ENCODE results near the gene PRRX2.
"Not testable (repeated sequence)": the region's sequence is repeated elsewhere in the genome, so short reads cannot be mapped to it uniquely, and the experiment has no call there.

PRRX2 gene

GRCh38 chr9:129636343-129636742 is 29.1 kb upstream of the PRRX2 start:
- DNase-seq: not testable (repeated sequence)

- no peak for DNase-seq
Observed at GRCh38 chr9:129637102-129637501, 28.3 kb upstream of the PRRX2 start.

GRCh38 chr9:129637673-129638439 is 27.6 kb upstream of the PRRX2 start:
- DNase-seq: no peak

GRCh38 chr9:129639034-129639630 is 26.3 kb upstream of the PRRX2 start:
- no peak for DNase-seq

GRCh38 chr9:129639756-129640085 is 25.7 kb upstream of the PRRX2 start:
- DNase-seq: no peak

- peak in 39 of 56 donors; percentile 14 to 88 (median 60) for DNase-seq
Observed at GRCh38 chr9:129640086-129640870, 25.2 kb upstream of the PRRX2 start.

GRCh38 chr9:129640871-129641749 is 24.3 kb upstream of the PRRX2 start:
- peak in 7 of 56 donors; percentile 12 to 44 (median 28) for DNase-seq

- peak; percentile 67 to 97 (median 91) for DNase-seq
Observed at GRCh38 chr9:129641750-129642585, 23.5 kb upstream of the PRRX2 start, which contains the start of gene ASB6. Gene ASB6, minus strand, starts transcription at chr9:129642151. Its CDS starts 152 bp downstream, at chr9:129641999.

GRCh38 chr9:129643706-129644105 is 21.7 kb upstream of the PRRX2 start:
- DNase-seq: no peak

- no peak for DNase-seq
Observed at GRCh38 chr9:129644365-129644764, 21.1 kb upstream of the PRRX2 start.

- no peak for DNase-seq
Observed at GRCh38 chr9:129644902-129645301, 20.5 kb upstream of the PRRX2 start.

- DNase-seq: no peak
Observed at GRCh38 chr9:129646252-129646651, 19.2 kb upstream of the PRRX2 start.

GRCh38 chr9:129646654-129647053 is 18.8 kb upstream of the PRRX2 start:
- no peak for DNase-seq

- no peak for DNase-seq
Observed at GRCh38 chr9:129647635-129648034, 17.8 kb upstream of the PRRX2 start.

GRCh38 chr9:129648092-129648763 is 17.2 kb upstream of the PRRX2 start:
- no peak for DNase-seq

GRCh38 chr9:129648764-129649115 is 16.7 kb upstream of the PRRX2 start:
- no peak for DNase-seq

- DNase-seq: no peak
Observed at GRCh38 chr9:129649726-129650679, 15.4 kb upstream of the PRRX2 start.

GRCh38 chr9:129650680-129651235 is 14.7 kb upstream of the PRRX2 start:
- DNase-seq: peak in 5 of 56 donors; percentile 5 to 17 (median 11)

Measured in nucleus accumbens (tissue), 56 donors.